LoVo (cell line): ENCODE results near the gene SETD3.

Source experiments
- DNase-seq: peaks from one replicate; pipeline ENCODE4 v3.0.0-alpha.2; 2016; ENCODE audit warnings: low spot score

The SETD3 gene

DNA sequence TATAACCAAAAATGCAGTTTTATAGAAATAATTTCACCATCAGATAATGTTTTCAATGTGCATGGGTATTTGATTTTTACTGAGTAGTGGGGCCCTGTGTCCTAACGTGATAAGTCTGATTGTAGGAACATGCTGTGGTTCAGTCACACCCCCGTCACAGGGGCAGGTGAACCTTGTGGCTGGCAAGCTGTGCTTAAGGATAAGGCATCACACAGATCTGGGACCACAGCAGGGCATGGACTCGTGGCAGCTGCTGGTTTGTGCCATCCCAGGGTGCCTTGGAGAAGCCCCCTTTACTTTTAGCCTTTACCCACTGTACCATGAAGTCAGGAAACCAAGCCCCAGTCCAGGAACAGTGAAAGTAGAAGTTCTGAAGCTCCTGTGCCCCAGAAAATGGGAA is 17.2 kb upstream of the SETD3 start:
- no peak for DNase-seq

DNA sequence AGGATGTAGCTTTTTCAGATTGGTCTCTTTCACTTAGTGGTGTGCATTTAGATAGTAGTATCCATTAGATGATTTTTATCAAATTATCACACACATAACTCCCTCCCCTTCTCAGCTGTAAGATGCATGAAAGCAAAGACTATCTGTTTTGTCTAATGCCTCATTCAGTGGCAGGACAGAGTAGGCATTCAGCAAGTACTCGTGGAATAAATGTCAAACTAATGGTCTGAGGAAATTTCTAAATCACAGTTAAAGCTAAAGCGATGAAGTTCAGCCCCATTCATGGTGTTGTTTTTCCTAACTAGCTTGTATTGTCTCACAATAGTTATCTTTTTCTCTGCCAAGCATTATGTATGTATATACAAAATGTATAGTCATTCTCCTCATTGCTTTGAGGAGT is 16.7 kb upstream of the SETD3 start:
- DNase-seq, result no peak

DNA sequence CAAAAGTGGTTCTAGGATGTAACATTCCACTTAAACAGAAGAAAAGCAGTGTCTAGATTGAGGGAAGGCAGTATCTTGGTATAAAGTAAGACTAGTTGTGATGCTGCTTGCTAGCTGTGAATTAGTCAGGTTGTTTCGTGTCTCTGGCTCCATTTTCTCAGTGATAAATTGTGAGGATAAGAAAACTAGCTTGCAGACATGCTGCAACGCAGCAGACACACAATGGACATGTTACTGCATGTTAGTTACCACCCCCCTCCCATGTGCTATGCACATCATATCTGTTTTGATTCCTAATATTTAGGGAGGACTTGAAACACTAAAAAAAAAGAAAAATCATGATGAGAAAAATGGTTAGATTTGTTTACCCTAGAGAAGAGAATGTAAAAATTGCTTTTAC is 3.4 kb upstream of the SETD3 start:
- DNase-seq, result no peak

DNA sequence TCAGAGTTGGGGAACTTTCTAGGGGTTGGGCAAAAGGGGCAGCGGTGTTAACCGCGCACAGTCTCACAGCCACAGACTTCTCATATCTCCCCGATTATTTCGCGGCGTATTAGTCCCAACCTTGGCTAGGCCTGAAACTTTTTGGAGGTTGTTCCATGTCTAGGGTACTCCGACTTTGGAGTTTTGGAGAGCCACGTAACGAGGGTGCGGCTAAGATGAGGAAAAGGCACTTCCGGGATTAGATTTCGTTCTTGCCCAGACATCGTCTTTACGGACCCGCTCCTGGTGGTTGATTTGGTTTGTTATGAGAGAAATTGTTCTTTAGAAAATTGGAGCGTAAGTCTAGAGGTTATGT is 1.1 kb upstream of the SETD3 start:
- DNase-seq, result peak; percentile 18

DNA sequence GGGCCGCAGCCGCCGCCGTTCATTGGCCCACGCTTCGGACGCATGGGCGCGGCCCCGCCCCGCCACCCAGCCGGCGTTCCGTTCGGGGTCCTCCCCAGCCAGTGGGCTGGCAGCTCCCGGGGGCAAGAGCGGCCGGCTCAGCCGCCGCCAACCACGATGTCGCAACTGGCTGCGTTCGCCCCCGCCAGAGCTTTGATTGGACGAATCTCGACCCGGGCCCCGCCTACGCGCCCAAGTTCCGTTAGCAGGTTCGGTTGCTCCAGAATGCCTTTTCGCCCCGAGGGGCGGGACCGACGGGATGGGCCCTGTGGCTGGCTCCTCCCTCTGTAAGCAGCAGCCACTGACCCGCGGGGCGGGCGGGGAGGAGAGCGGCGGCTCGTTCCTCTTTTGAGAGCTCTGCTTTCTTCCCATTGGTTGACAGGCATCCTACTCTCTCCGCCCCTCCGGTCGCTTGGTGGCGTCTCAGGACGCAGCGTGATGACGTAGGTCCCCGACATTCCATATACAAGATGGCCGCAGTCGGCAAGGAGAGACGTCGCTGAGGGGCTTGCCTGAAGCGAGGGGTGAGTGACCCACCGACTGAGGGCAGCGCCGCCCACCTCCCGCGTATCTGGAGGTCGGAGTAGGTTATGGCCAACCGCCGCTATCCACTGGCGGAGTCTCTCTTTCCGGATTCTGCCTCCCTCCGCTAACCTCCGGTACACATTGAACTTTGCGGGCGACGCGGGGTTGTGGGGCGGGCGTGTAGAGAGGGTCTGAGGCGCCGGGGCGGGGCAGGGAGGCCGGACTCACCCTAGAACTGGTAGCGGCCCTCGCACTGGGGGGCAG is 472 bp upstream of the SETD3 start, which contains the start of gene CCNK:
TSS of gene CCNK (plus strand) at position 493 of the 828 bp plus-strand sequence. CDS start 11,269 bp downstream, outside the sequence.
- peak; percentile 98 for DNase-seq

DNA sequence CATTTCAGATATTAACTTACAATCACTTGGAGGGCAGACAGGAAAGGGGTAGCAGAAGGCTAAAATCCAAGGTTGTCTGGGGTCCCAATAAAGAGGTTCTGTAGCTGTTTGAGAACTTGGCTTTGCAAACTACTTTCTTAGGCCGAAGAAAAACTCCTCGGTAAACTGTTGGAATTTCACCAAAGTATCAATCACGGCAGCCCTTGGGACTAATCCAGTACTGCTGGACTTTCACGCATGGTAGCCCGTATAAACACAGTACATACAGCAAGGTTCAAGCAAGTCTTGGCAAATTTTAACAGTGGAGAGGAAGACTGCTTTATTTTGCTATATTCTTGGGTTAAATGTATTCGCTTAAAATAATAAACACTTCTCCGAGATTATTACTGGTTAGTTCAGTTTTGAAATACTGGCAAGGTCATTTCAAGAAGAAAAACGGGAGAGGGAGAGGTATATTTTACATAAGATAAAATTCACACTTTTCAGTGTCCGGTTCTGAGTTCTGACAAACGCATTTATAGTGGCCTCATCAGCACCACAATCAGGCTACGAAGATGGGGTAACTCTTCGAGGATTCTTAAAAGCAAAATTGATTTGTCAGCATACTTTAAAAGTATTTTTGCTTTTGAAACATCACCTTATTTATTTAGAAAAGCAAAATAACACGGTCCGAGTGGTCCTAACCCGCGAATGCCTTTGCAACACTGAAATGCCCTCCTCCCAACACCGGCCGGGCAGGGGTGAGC is 1.3 kb downstream of the SETD3 start:
- no peak for DNase-seq

DNA sequence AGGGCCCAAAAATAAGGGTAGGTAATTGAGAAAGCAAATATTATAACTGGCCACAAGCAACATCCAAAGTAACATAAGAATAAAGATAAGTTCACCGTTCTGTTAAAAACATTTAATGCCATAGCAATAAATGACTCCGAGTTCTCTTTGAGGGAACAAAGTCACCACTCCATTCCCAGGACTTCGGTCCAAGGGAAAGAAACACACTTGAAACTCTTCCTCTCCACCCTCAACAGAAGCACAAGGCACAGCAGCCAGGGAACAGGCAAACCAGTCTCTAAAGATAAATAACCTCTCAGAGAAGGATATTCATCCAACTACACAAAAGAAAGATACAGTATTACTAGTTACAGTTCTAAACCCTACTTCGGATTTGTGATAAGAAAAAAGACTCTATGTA is 2.5 kb downstream of the SETD3 start:
- no peak for DNase-seq

DNA sequence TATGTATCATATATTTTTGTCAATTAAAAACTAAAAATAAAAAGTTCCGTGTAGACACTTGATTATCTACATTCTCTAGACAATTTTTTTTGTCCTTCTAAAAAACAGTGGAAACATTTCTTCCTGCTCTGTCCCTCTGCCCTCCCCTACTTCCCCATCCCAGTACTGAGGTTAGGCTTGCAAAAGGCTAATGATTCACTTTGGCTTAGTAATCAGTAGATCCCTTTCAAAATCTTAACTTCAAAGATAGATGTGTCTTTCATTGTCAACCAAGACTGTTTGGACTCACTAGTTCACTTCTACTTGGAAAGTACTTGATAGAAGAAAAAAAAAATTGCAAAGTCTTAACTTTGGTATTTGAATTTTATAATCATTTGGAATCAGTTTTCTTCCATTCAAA is 3.8 kb downstream of the SETD3 start:
- DNase-seq, result no peak

DNA sequence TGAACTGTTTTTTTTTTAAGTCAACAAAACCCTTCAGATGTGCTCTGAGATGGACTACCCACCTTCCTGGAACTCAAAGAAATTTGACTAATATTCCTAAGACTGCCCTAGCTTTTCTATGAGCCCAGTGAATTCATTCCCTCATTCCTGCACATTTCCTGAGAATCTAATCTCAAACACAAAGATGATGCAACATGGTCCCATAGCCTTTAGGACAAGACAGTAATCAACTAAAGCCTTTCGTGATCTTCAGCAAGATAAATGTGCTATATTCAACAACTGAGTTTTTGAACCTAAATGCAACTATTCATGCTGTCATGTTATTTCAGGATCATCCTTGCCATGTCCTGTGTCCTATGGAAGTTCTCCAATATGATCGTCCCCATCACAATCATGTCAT is 5.0 kb downstream of the SETD3 start:
- DNase-seq, result no peak

DNA sequence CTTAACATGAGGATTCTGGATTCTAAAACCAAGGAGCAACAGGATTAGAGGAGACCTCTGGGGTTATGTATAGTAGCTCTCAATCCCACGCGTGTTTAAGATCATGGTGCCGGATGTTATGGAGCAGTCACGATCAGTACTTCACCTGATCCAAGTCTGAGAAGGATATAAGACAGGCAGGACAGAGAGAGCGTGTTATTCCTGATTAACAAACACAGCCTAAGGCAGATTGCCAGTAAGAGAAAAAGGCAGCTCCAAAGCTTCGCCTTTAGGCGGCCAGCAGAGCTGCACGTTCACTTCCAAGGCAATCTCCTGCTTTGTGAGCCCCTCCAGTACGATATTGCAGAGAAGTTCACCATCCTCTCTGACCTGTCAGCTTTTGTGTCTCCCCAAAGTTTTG is 5.5 kb downstream of the SETD3 start:
- DNase-seq, result no peak

DNA sequence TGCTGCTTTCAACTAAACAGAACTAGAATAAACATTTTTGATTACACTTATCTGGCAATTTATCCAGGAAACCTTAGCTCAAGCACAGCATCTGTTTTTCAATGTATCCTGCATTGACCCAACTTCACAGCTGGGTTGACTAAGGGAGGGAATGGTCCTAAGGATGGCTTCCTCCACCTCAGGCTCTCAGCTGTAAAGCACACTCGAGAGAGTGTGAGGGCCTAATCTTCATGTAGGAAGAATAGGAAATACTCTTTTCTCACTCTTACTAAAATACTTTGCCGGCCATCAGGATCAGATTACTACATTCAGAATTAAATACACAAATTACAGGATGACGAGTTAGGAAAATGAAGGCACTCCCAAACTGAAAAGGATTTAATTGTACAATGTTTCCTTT is 7.2 kb downstream of the SETD3 start:
- no peak for DNase-seq

DNA sequence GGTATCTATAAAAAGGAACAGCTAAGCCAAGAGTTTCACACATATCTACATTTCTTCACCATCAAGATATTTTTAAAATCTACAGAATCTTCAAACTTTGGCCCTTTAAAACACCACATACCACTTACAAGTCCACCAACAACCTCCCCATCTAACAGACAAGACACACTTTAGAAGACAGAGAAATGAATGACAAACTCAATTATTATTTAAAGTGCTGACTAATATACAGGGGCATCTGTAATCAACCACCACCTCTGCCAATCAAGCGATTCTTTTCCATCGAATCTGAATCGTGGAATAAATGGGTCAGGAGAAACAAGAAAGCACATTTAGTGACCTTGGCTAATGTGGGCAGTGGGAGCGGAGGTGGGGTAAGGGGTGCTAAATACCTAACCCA is 7.7 kb downstream of the SETD3 start:
- no peak for DNase-seq

DNA sequence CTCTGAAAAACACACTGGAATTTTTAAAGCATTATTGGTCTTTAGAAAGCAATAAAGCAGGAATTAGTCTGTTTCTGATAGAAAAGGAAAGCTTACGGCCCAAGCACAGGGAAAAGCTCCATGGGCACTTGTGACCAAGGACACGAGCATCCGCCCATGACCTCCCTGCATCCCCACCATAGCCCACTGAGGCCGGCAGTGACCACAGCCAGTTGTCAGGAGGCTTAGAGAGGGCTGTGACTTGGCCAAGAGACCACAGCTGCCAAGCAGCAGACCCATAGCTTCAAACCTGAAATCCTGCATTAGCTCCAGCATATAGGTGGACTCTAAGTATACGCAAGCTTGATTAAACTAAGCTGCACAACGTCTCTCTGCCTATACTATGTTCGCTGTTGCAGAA is 8.9 kb downstream of the SETD3 start:
- DNase-seq, result no peak

DNA sequence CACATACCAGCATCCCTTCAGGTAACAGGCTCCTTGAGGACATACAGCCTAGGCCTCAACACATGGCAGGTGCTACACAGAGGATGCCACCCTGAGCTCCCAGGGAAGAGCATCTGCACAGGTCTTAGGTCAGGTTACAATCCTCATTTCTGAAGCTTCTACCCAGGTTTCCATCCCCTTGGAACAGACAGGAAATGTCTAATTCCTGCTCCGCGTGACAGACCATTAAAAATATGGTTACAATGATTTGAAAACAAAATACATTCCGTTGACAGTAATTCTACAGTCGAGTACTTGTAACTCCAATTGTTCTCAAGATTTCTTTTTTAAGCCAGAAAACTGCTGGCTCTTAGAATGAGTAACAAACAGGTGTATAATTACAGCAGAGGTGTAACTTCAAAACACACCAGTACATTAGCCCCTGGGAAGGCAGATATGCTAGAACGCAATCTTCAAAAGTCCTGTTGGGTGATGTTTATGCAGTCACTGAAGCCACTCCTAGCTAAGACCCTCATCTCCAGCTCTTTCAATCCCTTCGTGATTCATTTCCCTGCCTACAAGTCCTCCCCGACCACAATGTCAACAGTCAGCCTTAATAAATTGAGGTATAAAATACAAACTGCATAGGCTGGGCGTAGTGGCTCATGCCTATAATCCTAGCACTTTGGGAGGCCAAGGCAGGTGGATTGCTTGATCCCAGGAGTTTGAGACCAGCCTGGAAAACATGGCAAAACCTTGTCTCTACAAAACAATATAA is 11.6 kb downstream of the SETD3 start:
- no peak for DNase-seq

DNA sequence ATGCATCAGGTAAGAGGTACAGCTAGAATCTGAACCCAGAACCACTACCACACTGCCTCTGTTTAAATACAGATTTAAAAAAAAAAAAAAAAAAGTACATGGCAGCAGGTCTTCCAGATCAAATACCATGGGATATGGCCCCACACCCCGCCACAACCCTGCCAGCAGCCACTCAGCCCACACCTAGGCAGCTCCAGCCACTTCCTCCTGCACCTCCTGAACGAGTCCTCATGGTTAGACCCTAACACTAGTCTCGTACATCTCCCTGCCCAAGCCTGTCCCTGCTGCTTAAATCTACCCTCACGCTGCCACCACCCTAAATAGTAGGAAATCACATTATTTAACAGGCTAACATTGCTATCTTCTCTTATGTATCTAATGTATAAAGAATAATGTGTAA is 12.6 kb downstream of the SETD3 start:
- no peak for DNase-seq

DNA sequence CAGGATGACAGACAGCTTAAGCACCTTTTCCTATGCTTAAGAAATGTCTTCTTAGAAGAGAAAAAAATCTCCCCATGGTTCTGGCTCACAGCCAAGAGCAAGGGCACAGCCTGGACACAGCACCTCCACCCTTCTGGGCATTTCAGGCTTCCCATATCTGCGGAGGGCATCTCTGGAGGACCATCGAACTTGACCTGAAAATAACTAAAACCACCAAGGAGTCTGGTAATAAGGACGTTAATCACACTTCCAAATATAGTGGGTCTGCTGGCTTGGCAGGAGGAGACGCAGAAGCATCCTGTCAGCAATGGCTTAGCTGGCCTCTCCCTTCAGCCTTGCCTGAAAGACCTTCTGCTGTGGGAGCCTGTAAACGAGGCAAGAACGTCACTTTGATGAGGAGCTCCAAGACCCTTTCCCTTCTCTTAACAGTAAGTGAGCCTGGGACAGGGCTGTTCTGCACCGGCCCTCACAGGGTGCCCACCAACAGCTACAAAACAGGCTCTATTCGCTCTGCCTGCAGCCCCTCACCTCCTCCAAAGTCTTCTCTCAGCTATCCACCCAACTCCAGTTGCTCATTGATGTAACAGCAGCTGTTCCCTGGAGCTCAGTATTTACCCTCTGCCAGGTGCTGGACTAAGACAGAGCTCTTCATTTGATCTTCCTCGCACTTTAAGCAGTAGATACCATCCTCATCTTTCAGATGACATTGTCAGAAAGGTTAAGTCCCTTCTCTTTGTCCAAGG is 13.2 kb downstream of the SETD3 start:
- DNase-seq, result no peak

DNA sequence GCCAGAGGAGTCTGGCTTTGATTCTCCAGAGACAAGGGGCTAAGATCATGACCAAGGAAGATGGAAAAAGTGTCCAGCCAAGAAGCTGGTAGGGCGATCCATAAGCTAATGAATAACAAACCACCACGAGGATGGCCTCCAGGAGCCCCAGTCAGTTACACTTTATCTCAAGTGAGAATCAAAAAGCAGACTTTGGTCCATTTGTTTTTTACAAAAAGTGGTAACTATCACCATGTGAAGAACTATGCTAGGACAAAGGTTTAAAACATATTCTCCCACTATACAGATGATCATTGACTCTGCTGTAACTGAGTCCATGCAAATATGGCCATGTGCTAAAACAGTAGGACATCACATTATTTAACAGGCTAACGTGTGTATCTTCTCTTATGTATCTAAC is 13.9 kb downstream of the SETD3 start:
- DNase-seq, result no peak

DNA sequence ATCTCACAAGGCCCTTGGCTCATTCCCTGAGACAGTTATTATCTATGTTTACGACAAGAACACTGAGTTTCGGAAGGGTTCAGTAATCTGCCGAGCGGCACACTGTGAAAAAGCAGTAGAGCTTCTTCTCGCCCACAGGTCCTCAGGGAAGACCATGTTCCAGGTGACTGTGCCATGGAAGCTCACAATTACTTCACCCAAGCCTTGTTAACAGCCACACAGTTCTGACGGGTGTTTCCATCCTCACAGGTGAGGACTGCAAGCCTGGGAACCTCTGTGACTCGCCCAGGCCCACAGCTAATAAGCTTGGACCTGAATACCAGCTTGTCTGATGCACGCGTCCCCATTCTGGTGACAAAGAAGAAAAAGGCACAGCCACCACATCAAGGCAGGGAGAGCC is 15.4 kb downstream of the SETD3 start:
- no peak for DNase-seq

DNA sequence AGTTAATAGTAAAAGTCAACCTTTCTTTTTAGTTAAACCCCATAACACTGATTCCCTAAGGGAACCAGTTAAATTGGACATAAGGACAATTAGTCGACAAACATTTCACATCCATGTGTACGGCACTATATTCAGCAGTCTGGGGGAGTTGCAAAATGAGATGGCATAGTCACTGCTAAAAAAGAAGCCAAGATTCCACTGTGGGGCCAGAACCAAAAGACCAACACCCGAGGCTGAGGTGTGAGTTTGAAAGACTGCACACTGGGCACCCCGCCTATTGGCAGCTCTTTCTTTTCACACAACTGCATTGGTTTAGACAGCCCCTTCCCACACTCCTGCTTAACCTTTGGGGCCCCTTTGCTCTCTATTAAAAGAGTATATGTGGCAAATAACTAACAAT is 16.7 kb downstream of the SETD3 start:
- no peak for DNase-seq

DNA sequence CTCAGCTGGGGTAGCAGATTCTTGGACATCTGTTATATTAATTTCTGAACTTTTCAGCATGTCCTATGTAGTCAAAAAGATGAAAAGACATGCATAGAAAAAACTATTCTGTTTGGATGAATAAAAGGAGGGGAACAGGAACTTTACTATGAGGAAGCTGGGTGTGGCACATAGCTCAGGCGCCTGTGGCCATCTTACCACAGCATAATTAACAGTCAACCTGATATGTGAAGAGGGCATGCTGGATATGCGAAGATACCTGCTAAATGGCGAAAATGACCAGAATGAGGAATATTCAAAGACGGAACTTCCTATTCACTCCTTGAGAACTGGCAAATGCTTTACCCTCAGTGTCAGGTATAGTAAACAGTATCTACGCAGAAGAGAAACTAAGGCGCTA is 18.4 kb downstream of the SETD3 start:
- DNase-seq, result peak; percentile 15

DNA sequence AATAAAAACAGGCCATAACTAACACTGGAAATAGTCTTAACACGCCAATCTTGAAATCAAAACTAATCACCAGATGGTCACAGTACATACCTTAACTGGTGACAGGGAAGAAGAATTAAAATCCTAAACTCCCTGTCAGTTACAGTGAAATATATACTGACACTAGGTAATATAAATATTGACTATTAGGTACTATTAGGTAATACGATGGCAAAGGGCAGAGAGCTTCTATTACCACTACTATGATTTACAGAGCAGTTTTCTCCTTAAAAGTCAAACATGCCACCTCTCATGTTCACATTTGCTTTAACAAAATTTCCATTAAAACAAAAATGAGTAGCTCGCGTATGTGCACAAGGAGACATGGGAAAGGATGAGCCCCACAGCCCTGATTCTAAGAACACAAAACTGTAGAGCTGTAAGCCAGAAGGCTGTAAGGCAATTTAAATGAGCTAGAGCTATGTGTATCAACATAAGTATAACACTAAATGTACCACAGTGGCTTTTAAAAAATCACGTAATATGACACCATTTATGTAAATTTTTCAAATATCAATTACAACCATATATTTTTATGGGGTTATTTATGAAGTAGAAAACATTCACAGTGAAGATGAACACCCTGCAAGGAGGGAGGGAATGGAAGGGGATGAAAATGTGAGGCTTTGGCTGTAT is 19.1 kb downstream of the SETD3 start:
- no peak for DNase-seq

DNA sequence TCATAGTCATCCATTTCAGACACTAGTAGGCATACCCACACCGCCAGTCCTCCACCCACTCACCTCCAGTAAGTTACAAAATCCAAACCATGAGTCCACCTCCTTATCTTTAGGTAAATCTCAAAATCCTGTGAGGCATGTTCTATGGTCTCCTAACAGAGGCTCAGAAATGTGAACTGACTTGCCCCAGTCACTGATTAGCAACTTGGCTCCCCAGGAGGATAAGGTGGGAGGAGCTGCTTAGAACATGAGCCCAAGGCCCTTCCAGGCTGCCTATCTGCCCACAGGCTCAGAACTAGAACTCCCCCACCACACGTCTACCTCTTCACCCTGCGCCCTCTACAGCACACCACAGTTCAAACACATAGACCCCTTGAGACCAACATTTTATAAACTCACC is 19.9 kb downstream of the SETD3 start:
- DNase-seq, result no peak
